H1 (cell line): ENCODE results near the gene TNIK. TPM values are rescaled to one million over a fixed set of nuclear protein-coding genes. Genes with fewer than 3 reads are reported as not detected.

Source experiments
- CTCF ChIA-PET: fragments of 300-600 bp; sonication (Branson Sonifier 250); formaldehyde crosslinking; loops from one replicate; lab custom pipeline; 2021; ENCODE audit not compliant: partially characterized antibody; lab: Charles Lee
- POLR2A ChIA-PET: fragments of 300-600 bp; sonication (Branson Sonifier 250); formaldehyde crosslinking; loops from one replicate; lab custom pipeline; 2021; ENCODE audit warnings: inconsistent platforms; ENCODE audit not compliant: partially characterized antibody; lab: Charles Lee
- DNase-seq, 2 experiments: peaks; one replicate each; pipeline versions ENCODE4 v3.0.0 to v3.0.0-alpha.2; 2010 to 2022; ENCODE audit warnings: low spot score in 2 of 2, low read depth in 1 of 2, mixed read lengths in 1 of 2
- FAIRE-seq: peaks from 2 replicates; lab custom pipeline; 2011; peaks lifted over from hg19 to GRCh38; lab: Jason Lieb, UNC
- H2AFZ ChIP-seq: 2 replicates; pipeline ENCODE4 v1.8.1; 2012; ENCODE audit warnings: low read length, inconsistent platforms
- H2AK5ac ChIP-seq: 2 replicates; pipeline ENCODE4 v1.6.1; 2013; ENCODE audit warnings: low read depth, low read length
- H2BK120ac ChIP-seq: replicated peaks from 2 replicates; pipeline ENCODE3; 2013; ENCODE audit warnings: low read depth, low read length, inconsistent platforms
- H2BK12ac ChIP-seq: 2 replicates; pipeline ENCODE4 v1.6.1; 2013; ENCODE audit warnings: low read depth, low read length
- H2BK15ac ChIP-seq: 2 replicates; pipeline ENCODE4 v1.6.1; 2013; ENCODE audit warnings: low read length
- H2BK20ac ChIP-seq: 2 replicates; pipeline ENCODE4 v1.6.1; 2013; ENCODE audit warnings: low read length
- H2BK5ac ChIP-seq: 2 replicates; pipeline ENCODE4 v1.6.1; 2013; ENCODE audit warnings: low read depth, low read length
- H3K14ac ChIP-seq: 2 replicates; pipeline ENCODE4 v1.6.1; 2013; ENCODE audit warnings: inconsistent platforms; ENCODE audit not compliant: insufficient read length
- H3K18ac ChIP-seq: 2 replicates; pipeline ENCODE4 v1.6.1; 2013; ENCODE audit warnings: low read length; ENCODE audit errors: extremely low read depth
- H3K23ac ChIP-seq: 2 replicates; pipeline ENCODE4 v1.6.1; 2013; ENCODE audit warnings: inconsistent platforms; ENCODE audit not compliant: insufficient read length
- H3K23me2 ChIP-seq: 2 replicates; pipeline ENCODE4 v1.6.1; 2013; ENCODE audit warnings: low read depth, low read length
- H3K27ac ChIP-seq: 2 replicates; pipeline ENCODE4 v1.6.1; 2011; ENCODE audit warnings: low read depth, low read length, inconsistent platforms
- H3K27me3 ChIP-seq, 4 experiments: replicated peaks in 1 of 4; 1 replicate in 1 of 4; 2 replicates in 3 of 4; pipeline versions ENCODE4 v1.6.1 to v1.8.1; 2011 to 2013; ENCODE audit warnings: low read length in 3 of 4, mild to moderate bottlenecking in 3 of 4, inconsistent platforms in 2 of 4, mixed read lengths in 2 of 4, moderate library complexity in 1 of 4; ENCODE audit not compliant: control insufficient read depth in 3 of 4, insufficient read depth in 3 of 4; ENCODE audit errors: extremely low read depth in 1 of 4
- H3K36me3 ChIP-seq, 4 experiments: 2 replicates each; pipeline versions ENCODE4 v1.6.1 to v1.8.1; 2011 to 2013; ENCODE audit warnings: mild to moderate bottlenecking in 4 of 4, low read length in 3 of 4, moderate library complexity in 2 of 4, control low read depth in 1 of 4, inconsistent platforms in 1 of 4; ENCODE audit not compliant: insufficient read depth in 4 of 4, control insufficient read depth in 2 of 4
- H3K4ac ChIP-seq: replicated peaks from 2 replicates; pipeline ENCODE3; 2013; ENCODE audit warnings: low read length, low read depth, mixed read lengths, inconsistent platforms; ENCODE audit not compliant: insufficient read length
- H3K4me1 ChIP-seq, 4 experiments: replicated peaks in 1 of 4; 1 replicate in 1 of 4; 2 replicates in 3 of 4; pipeline versions ENCODE4 v1.6.1 to v1.8.1; 2011 to 2013; ENCODE audit warnings: low read length in 3 of 4, inconsistent platforms in 2 of 4, mixed read lengths in 1 of 4; ENCODE audit not compliant: insufficient read depth in 4 of 4, control insufficient read depth in 3 of 4
- H3K4me2 ChIP-seq, 2 experiments: 2 replicates each; pipeline versions ENCODE4 v1.6.1 to v1.8.1; 2011 to 2013; ENCODE audit warnings: low read depth in 2 of 2, low read length in 2 of 2, control low read depth in 1 of 2, inconsistent platforms in 1 of 2, mild to moderate bottlenecking in 1 of 2; ENCODE audit not compliant: insufficient read depth in 1 of 2
- H3K4me3 ChIP-seq, 4 experiments: fragments of 200-600, 300-600 bp in 1 of 4; sonication (generic), shearing (Covaris generic), sonication (Bioruptor Twin) in 1 of 4; 2 replicates each; pipeline versions ENCODE4 v1.5.1 to v1.8.1; 2011 to 2016; ENCODE audit warnings: low read length in 4 of 4, low read depth in 3 of 4, control low read depth in 2 of 4, inconsistent platforms in 2 of 4, mild to moderate bottlenecking in 2 of 4, mixed read lengths in 1 of 4, moderate library complexity in 1 of 4; ENCODE audit not compliant: insufficient read depth in 2 of 4; ENCODE audit errors: extremely low read depth in 1 of 4
- H3K56ac ChIP-seq: replicated peaks from 2 replicates; pipeline ENCODE3; 2013; ENCODE audit warnings: low read depth, mild to moderate bottlenecking, mixed read lengths, low read length, inconsistent platforms; ENCODE audit not compliant: insufficient read length
- H3K79me1 ChIP-seq: 2 replicates; pipeline ENCODE4 v1.6.1; 2013; ENCODE audit warnings: low read depth, low read length, control low read depth
- H3K79me2 ChIP-seq, 2 experiments: 2 replicates each; pipeline versions ENCODE4 v1.6.1 to v1.8.1; 2012 to 2013; ENCODE audit warnings: low read length in 2 of 2, mild to moderate bottlenecking in 2 of 2, inconsistent platforms in 1 of 2; ENCODE audit not compliant: insufficient read depth in 2 of 2, control insufficient read depth in 1 of 2
- H3K9ac ChIP-seq, 4 experiments: replicated peaks in 1 of 4; 1 replicate in 1 of 4; 2 replicates in 3 of 4; pipeline versions ENCODE4 v1.6.1 to v1.8.1; 2011 to 2013; ENCODE audit warnings: low read depth in 3 of 4, low read length in 3 of 4, control low read depth in 2 of 4, mild to moderate bottlenecking in 2 of 4, moderate library complexity in 2 of 4, inconsistent platforms in 1 of 4; ENCODE audit errors: extremely low read depth in 1 of 4
- H3K9me3 ChIP-seq, 2 experiments: 2 replicates each; pipeline versions ENCODE4 v1.6.1 to v1.8.1; 2012 to 2013; ENCODE audit warnings: mild to moderate bottlenecking in 2 of 2, moderate library complexity in 2 of 2, control low read depth in 1 of 2, inconsistent platforms in 1 of 2, low read depth in 1 of 2, low read length in 1 of 2, mixed read lengths in 1 of 2; ENCODE audit not compliant: insufficient read depth in 2 of 2
- H4K20me1 ChIP-seq, 2 experiments: replicated peaks in 1 of 2; 2 replicates each; pipeline versions ENCODE3 to v1.8.1; 2011 to 2013; ENCODE audit warnings: inconsistent platforms in 2 of 2, low read length in 2 of 2, mild to moderate bottlenecking in 1 of 2; ENCODE audit not compliant: insufficient read depth in 2 of 2, control insufficient read depth in 1 of 2
- H4K5ac ChIP-seq: 2 replicates; pipeline ENCODE4 v1.6.1; 2013; ENCODE audit warnings: low read length, low read depth, mixed read lengths, inconsistent platforms; ENCODE audit not compliant: insufficient read length
- H4K8ac ChIP-seq: 2 replicates; pipeline ENCODE4 v1.8.0; 2013; ENCODE audit warnings: mild to moderate bottlenecking, moderate library complexity, low read length, inconsistent platforms; ENCODE audit not compliant: insufficient read depth; ENCODE audit errors: extremely low read depth
- H4K91ac ChIP-seq: replicated peaks from 2 replicates; pipeline ENCODE3; 2013; ENCODE audit warnings: low read length, mixed read lengths, inconsistent platforms; ENCODE audit not compliant: insufficient read length
- BRCA1 ChIP-seq: IDR thresholded peaks from 2 replicates; pipeline ENCODE4 v1.6.1; 2012; ENCODE audit warnings: low read depth, low read length, improper control_type of control experiment
- RBBP5 ChIP-seq: IDR thresholded peaks from 2 replicates; pipeline ENCODE4 v1.7.1; 2012; ENCODE audit warnings: low read depth, mild to moderate bottlenecking, inconsistent platforms, low read length, moderate library complexity, borderline replicate concordance
- SIRT6 ChIP-seq: IDR thresholded peaks from one replicate; pipeline ENCODE4 v1.7.1; 2012; ENCODE audit warnings: low read length, inconsistent platforms
- WGBS, 2 experiments: shearing (Covaris generic) in 1 of 2; methylation state at CpG; one replicate each; pipeline versions ENCODE4 v1.1.6 to v1.1.7; 2013 to 2015; ENCODE audit warnings: low lambda C conversion rate in 2 of 2, mixed read lengths in 2 of 2, inconsistent platforms in 1 of 2, low coverage in 1 of 2, missing lambda C conversion rate in 1 of 2; ENCODE audit not compliant: insufficient replicate concordance in 2 of 2, insufficient coverage in 1 of 2, insufficient read length in 1 of 2; ENCODE audit errors: extremely low coverage in 1 of 2, missing lambda C conversion rate in 1 of 2; 5-methylcytosine and 5-hydroxymethylcytosine counted together
- polyA plus RNA-seq, 7 experiments: library from polyadenylated mRNA; depleted of rRNA in 3 of 7; stranded (reverse) in 5 of 7; unstranded in 2 of 7; fragments of >200 nt in 5 of 7; fragments of 200-250 nt in 2 of 7; gene quantifications; 1 replicate in 5 of 7; 2 replicates in 1 of 7; 4 replicates in 1 of 7; pipeline versions ENCODE4 v1.2.1 to v1.2.3, GENCODE V29; 2011 to 2013; ENCODE audit warnings: missing spikeins in 2 of 7, mixed read lengths in 2 of 7
- total RNA-seq: library from RNA; stranded (reverse); fragmentation: NEBNext Ultra II Directional; extraction: Animal tissue kit (Norgen Biotek cat#: 25700); gene quantifications from 2 replicates; pipeline ENCODE4 v1.2.1, GENCODE V29; 2021

The TNIK gene
- total and polyA plus RNA-seq, 2 of the 8 experiments (the other 6 are each of a cell fraction or from before 2014, with no cell fraction given) = 7.4 to 42.0 TPM

GRCh38 chr3:171200750-171201088, 259.5 kb downstream of the TNIK start:
- no peak overlapping the region for H2BK15ac ChIP-seq
- H3K4me1 ChIP-seq = no peaks in the 10 kb centered on the region
- no peaks in the 10 kb centered on the region for H3K79me2 ChIP-seq
- no peak overlapping the region for H3K18ac ChIP-seq
- H2BK20ac ChIP-seq = no peak overlapping the region
- TF ChIP-seq RBBP5 (no peak), BRCA1 (no peak), SIRT6 (no peak)
- H3K23ac ChIP-seq = no peak overlapping the region
- WGBS, 2 experiments = 94% methylated on average over 2 of the region's 2 CpGs; no CpG with 5 or more reads in 1 of the 2 experiments
- no peak overlapping the region for H3K4me2 ChIP-seq
- no peak overlapping the region for H3K14ac ChIP-seq
- H4K5ac ChIP-seq = no peak overlapping the region
- no peak overlapping the region for H2BK12ac ChIP-seq
- H3K23me2 ChIP-seq = no peaks in the 10 kb centered on the region
- H3K79me1 ChIP-seq = no peaks in the 10 kb centered on the region
- H4K91ac ChIP-seq = no peak overlapping the region
- ChIA-PET POLR2A (no interaction called here), CTCF (no interaction called here)
- no peaks in the 10 kb centered on the region; a peak in 1 of 7 replicates for H3K27me3 ChIP-seq
- no peaks in the 10 kb centered on the region for H4K20me1 ChIP-seq
- no peak overlapping the region for H4K8ac ChIP-seq
- H2AFZ ChIP-seq = no peak overlapping the region
- no peak overlapping the region for H3K9ac ChIP-seq
- no peaks in the 10 kb centered on the region for H3K9me3 ChIP-seq
- no peak overlapping the region for H3K56ac ChIP-seq
- no peak overlapping the region for H2BK5ac ChIP-seq
- no peaks in the 10 kb centered on the region for H3K36me3 ChIP-seq
- H2AK5ac ChIP-seq = no peak overlapping the region
- H2BK120ac ChIP-seq = no peak overlapping the region
- FAIRE-seq = no peak
- H3K27ac ChIP-seq = no peak overlapping the region
- no peak overlapping the region for H3K4me3 ChIP-seq
- H3K4ac ChIP-seq = no peak overlapping the region
- DNase-seq = no peak
